Subcutaneous adipose tissue (tissue), 4 donors: ENCODE results near the gene RSU1. TPM values are rescaled to one million over a fixed set of nuclear protein-coding genes. Genes with fewer than 3 reads are reported as not detected.

ENCODE experiments used
- CTCF ChIP-seq: fragments of 450-650 bp; IDR thresholded peaks from one replicate; pipeline ENCODE4 v1.5.1; 2016; ENCODE audit warnings: low read depth, mild to moderate bottlenecking, control low read depth, antibody characterized with exemption, moderate library complexity
- total RNA-seq, 4 donors: library from RNA; depleted of rRNA; stranded (reverse); fragments of >200 nt; gene quantifications; one replicate each; pipeline ENCODE4 v1.1.0, GENCODE V29; 2016

The RSU1 gene
- total RNA-seq, 4 donors from 2014 or later = 57.0 to 147 (median 99.7) TPM

- no peak for TF ChIP-seq CTCF
These were observed 5.5 kb downstream of the RSU1 start for GRCh38 chr10:16811765-16812164.

GRCh38 chr10:16811292-16811691, 5.9 kb downstream of the RSU1 start:
- no peak for TF ChIP-seq CTCF

- TF ChIP-seq CTCF = no peak
These were observed 8.0 kb downstream of the RSU1 start for GRCh38 chr10:16809074-16809718.

- TF ChIP-seq CTCF = no peak
These were observed 13.1 kb downstream of the RSU1 start for GRCh38 chr10:16804123-16804522.

- no peak for TF ChIP-seq CTCF
These were observed 13.8 kb downstream of the RSU1 start for GRCh38 chr10:16803464-16803863.

- no peak for TF ChIP-seq CTCF
These were observed 17.6 kb downstream of the RSU1 start for GRCh38 chr10:16799621-16800020.

GRCh38 chr10:16798571-16798970, 18.7 kb downstream of the RSU1 start:
- TF ChIP-seq CTCF = no peak
